HG02588 (cell line): ENCODE data around the gene PAK5.
"Not testable (repeated sequence)": the region's sequence is repeated elsewhere in the genome, so short reads cannot be mapped to it uniquely, and the experiment has no call there.

Experiments used
- ATAC-seq: cut with Tn5 transposase; IDR thresholded peaks from one replicate; pipeline ENCODE4 v1.9.1; 2021; ENCODE audit warnings: mild to moderate bottlenecking, moderate library complexity; ENCODE audit not compliant: unreplicated experiment

PAK5 gene

DNA sequence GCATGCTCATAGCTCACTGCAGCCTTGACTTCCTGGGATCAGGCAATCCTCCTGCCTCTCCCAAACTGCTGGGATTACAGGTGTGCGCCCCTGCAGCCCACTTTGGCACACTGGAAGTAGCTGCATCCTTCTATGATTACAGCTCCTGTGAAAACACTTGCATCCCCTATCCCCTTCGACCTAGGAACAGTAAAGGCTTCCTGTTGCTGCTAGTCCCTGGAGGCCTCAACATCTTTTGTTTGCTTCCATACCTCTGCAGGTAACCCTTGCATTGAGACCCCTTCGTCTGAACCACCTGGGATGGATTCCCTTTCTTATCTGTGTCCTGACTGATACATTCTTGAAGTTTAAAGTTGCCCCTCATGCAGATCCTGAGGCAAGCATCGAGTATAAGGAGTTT is 152.4 kb downstream of the PAK5 start:
- ATAC-seq = no peak

DNA sequence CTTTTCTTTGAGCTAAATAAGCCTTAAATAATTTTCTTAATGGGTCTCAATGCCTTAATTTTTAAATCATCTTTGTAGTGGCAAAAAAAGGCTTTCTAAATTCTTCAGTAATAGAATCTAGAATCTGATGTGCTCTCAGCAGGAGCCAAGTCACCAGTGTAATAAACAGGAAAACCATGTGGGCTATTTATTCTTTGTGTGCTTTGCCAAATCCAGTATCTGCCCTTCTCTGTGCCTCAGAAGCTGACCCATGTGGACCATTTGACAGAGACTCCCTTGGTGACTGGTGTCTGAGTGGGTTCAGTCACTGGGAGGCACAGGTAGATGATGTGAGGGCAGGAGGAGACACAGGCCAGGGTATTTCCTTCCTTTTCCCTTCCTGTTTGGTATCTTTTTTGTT is 152.9 kb downstream of the PAK5 start:
- ATAC-seq = no peak

DNA sequence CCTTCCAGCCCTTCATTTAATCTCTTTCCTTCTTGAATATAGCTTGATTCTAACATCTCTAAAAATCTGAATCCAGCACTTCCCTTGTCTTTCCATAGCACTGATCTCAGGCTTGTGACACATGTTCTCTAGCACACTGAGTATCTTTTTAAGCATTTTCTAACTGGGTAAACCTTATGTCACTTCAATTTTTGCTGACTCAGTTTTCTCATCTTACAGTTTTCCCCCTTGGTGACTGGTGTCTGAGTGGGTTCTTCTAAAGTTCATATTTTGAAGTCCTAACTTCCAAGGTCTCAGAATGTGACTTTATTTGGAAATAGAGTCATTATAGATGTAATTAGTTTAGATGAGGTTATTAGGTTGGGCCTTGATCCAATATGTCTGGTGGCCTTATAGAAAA is 153.9 kb downstream of the PAK5 start:
- no peak for ATAC-seq

DNA sequence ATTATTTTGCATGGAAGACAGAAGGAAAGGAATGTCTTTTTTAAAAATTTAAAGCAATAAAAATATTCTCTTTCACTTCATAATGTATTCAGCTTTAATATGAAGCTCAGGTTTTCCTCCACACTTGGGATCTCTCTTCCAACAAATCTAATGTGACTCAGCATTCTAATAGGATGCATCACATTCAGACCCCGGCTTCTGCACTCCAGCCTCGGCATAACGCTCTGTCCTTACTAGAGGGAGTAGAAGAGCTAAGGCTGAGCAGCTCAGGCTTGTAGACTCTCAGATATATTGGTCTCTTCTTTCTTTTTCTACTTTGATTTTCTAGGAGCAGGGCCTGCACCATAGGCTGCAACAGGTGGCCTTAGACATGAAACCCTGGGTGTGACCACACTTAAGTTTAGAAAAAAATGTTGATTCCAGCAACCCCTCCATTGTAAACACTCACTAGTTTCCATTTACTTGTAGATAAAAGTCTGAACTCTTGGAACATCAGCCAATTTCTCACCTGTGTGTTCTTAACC is 161.7 kb downstream of the PAK5 start:
- ATAC-seq = no peak

DNA sequence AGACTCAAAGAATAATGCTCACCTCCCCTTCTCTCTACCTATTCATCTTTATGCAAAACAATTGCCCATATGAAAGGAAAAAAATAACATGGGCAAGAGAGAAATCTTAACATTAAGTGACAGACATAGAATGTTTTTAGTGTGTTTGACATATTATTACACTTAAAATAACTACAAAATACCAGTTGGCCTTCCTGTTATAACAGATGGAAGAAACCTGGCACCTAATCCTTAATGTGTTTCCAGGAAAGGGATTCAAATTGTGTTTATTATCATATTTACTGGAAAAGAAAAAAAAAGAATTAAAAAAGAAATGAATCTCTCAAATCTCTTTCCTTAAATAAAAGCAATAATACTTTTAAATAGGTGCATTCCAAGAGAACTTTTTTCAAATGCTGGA is 165.9 kb downstream of the PAK5 start:
- no peak for ATAC-seq

DNA sequence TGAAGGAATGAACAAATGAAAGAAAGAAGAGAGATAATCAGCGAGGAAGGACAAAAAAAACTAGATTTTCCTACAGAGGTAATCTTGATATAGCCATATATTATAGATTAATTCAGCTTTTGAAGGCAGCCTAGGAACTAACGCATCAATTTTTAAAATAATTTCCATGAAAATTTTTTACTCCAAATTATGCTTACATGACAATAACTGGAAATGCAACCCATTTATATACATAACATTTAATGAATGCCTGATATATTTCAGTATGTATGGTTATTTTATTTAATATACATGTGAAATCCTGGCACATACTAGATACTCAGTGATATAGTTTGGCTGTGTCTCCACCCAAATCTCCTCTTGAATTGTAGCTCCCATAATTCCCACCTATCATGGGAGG is 166.8 kb downstream of the PAK5 start:
- ATAC-seq = no peak

DNA sequence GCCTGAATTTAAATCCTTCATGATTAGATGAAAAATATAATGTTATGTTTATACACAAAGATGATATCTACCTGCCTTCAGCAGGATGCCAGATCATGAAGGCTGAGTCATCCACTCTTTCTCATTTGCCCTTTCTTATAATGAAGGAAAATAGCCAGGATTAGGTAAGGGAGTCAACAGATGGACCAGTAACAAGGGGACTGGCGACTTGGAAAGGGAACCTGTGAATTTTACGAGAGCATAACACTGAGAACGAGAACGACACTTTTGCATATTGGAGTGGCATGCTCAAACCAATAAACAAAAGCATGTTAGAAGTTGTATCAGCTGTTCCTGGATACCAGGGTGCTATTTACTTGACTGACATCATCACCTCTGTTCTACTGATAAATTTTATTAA is 170.5 kb downstream of the PAK5 start:
- ATAC-seq = no peak

DNA sequence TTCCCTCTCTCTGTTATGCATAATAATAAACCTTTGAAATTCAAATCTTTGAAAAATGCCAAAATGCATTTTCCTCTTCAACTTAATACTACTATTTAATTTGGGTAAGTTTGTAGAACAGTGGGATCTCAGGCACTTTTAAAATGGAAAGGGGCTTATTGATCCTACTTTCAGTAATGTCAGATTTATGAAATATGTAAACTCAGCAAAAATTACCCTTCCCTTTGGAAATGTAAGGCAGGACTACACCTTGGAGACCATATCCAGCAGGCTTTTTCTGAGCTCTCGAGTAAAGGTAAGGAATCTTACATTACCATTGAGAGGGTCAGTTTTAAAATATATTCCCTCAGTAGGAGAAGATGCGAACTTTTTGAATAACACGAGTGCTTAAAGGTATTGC is 175.5 kb downstream of the PAK5 start:
- no peak for ATAC-seq

DNA sequence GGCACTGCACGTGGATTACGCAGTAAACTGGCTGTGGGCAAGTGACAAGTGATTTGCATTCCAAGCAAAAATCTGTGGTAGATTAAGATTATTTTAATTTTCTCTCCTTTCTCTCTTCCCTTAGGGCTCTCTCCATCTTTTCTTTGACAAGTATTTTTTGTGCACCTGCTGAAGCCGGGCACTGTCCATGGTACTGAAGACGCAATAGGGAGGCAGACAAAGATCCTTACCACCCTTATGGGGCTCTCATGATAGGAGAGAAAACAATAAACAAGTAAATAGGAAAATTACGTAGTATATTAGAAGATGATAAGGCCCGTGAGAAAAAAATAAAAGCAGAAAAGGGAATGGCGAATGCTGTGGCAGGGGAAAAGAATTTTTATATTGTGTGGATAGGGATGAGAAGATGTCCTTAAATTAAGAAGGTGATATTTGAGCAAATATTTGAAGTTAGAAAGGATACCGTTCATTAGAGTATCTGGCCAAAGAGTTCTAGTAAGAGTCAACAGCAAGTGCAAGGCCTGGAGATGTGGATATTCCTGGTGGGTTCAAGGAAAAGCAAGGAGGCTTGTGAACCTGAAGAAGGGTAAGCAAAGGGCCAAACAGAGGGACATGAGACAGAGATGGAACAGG is 178.5 kb downstream of the PAK5 start:
- no peak for ATAC-seq

DNA sequence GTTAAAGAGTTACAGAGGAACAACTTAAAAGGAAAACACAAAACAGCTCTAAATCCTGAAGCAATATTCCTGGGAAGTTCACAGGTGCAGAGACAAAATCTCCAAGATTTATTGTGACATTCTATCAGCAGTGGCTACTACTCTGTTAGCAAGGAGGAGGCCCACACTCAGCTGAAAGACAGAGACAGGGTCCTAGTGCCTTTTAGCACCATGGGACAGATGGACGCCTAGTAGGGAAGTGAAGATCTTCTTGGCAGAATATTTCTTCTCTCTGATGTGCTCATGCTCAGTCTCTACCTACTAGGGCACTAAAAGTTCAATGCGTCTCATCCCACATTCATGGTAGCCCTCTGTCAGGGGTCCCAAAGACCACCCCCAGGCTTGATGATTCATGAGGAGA is 191.1 kb downstream of the PAK5 start:
- ATAC-seq = no peak

DNA sequence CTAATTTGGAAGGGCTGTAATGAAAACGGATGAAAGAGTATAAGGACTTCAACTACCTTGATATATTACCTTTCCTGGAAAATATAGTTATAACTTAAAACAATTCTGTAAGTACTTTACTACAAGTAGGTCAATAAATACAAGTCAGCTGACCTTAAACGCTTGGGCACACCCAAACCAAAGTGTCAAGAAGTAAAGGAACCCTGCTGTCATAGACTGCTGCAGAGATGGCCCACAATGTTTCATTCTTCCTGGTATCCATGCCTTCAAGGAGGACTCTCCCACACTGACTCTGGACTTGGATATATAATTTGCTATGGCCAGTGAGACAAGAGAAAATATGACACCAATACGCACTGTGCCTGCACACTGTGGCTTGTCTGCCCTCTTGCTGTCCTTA is 192.5 kb downstream of the PAK5 start:
- no peak for ATAC-seq

DNA sequence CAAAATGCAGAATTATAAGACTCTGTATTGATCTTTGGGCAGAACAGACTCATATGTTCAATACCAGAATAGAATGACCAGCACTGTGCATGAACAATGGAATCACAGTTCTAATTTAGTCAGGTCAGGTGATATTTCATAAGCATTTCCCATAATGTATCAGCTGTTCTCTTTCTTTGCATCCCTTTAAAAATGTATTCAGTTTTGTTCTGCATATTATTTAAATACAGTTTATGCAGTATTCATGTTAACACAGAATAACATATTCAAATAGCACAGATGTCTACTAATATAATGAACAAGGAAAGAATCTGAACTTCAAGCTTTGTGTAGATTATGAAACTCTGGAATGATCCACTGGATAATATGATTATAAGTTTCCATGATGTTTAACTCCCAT is 196.0 kb downstream of the PAK5 start:
- no peak for ATAC-seq

DNA sequence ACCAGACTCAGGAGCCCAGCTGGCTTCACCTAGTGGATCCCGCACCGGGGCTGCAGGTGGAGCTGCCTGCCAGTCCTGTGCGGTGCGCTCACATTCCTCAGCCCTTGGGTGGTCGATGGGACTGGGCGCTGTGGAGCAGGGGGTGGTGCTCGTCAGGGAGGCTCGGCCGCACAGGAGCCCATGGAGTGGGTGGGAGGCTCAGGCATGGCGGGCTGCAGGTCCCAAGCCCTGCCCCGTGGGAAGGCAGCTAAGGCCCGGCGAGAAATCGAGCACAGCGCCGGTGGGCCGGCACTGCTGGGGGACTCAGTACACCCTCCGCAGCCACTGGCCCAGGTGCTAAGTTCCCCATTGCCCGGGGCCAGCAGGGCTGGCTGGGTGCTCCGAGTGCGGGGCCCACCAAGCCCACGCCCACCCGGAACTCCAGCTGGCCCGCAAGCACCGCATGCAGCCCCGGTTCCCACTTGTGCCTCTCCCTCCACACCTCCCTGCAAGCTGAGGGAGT is 197.3 kb downstream of the PAK5 start:
- not testable (repeated sequence) for ATAC-seq

DNA sequence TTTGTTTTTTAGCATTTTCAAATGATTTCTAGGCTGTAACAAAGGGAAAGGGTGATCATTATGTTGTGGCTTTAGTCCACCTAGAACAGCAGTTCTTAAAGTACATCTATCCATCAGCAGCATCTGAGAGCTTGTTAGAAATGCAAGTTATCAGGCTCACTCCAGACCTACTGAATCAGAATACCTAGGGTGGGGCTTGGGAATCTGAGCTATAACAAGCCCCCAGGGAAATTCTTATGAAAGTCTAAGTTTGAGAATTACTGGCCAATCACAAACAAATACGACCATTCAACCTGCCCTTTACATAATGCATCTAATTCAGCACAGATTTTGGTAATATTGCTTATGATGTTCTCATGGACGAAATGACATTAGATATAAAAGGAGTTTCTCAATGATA is 201.0 kb downstream of the PAK5 start:
- ATAC-seq = no peak

DNA sequence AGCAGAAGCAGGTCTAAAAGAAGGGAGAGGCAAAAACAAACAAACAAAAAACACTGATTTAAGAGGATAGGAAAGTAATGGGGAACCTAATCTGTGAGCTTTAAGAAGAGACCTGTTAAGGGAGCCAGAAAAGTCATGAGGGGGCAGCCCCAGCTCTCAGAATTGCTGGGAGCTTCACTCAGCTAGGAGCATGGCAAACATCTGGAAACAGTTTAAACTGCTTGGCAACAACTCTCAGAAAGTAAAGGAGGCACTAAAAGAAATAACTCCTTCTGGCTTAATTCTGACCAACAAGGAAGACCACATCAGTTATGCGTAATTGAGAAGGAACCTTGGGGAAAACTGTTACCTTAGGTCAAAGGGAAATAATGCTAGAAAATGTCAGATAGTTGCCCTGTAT is 203.1 kb downstream of the PAK5 start:
- no peak for ATAC-seq

DNA sequence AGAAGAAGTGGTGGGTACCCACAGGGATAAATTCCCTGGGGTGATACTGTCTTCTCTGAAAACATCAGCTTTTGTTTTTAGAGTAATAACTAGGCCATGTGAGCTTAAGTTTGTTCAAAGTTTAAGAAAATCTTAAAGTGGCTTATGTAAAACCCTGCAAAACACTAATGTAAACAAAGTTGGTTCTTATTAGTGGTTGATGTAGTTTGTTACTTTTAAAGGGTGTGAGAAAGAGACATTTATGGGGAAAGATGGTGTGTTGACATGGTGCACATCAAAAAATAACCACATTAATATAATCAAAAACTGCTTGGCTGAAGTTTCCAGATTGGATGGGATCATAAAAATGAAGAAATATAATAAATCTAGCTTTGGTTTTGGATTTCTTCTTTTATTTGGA is 204.5 kb downstream of the PAK5 start:
- ATAC-seq = no peak

DNA sequence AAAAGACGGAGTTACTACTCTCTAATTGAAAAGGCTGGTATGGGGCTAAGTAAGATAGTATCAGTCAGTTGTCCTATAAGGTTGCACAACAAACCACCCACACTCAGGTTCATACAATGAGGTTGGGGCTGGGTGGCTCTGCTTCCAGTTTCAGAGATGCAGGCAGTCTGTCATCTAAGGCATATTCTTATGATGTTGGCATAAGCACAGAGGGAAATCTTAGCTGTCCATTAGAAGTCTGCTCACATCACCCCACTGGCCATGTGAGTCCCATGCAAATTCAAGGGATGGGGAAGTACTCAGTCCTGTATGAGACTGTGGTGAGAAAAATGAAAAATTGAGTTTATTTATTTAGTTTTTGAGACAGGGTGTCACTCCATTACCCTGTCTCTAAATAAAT is 205.9 kb downstream of the PAK5 start:
- no peak for ATAC-seq

DNA sequence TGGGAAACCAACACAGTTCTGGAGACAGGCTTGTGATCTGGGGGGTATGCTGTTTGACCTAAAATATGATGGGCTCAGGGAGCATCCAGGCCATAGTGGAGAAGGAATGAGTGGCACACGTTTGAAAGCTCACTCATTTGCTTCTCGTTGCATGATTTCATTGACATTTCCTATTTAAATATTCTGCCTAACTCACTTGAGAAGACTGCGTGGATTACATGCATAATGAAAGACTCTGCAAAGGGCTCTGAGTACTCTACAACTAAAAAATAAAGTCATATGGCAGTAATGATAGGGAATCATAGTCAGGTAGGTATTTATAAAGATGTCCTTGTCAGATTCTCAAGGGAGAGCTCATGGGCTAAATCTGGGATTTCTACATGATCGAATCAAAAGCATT is 206.6 kb downstream of the PAK5 start:
- ATAC-seq = no peak

DNA sequence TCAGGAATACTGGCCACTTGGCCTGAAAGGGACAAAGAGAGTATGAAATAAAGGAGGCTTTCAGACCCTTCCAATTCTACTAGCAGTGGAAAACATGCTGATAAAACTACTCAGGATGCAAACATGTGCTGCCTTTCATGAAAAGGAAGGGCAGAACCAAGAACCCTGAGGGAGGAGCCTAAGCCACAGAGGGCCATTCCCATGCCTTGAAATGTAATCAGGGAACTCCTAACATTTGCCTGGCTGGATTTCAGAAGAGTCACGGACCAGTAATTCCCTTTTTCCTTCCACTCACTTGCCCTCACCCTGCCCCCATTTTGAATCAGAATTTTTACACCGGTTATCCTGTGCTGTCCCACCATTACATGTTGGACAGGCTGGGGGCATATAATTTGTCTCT is 208.3 kb downstream of the PAK5 start:
- no peak for ATAC-seq

DNA sequence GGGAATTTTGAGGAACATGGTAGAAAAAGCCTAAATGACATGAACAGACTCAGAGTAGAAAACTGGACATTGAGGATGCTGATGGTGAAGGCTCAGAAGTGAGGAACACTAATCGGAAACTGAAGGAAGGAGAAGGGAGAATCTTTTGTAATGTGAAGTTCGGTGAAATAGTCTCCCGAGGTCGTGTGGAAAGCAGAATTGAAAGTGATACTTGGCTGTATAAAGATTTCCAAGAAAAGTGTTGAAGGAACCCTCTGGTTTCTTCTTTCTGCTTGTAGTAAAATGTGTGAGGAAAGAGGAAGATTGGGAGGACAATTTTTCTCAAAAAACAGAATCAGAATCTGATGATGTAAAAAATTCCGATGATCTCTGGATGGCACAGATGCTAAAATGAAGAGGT is 209.0 kb downstream of the PAK5 start:
- no peak for ATAC-seq

DNA sequence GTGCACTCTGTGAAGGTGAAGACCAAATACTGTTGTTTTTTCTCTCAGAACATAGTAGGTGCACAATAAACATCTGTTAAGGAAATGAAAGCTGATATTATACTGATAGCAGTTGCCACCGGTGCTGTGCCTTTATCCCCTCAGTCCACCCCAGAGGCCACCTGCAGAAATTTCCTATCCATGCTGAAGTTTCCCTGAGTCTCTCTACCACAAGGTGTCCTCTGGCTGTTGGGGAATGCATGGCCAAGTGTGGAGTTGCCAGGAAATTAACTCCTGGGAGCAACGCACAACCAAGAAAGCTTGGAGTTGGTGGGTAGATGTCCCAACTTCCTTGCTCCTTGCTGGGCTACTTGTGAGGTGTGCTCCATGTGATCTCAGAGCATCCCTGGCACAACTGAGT is 210.3 kb downstream of the PAK5 start:
- no peak for ATAC-seq

DNA sequence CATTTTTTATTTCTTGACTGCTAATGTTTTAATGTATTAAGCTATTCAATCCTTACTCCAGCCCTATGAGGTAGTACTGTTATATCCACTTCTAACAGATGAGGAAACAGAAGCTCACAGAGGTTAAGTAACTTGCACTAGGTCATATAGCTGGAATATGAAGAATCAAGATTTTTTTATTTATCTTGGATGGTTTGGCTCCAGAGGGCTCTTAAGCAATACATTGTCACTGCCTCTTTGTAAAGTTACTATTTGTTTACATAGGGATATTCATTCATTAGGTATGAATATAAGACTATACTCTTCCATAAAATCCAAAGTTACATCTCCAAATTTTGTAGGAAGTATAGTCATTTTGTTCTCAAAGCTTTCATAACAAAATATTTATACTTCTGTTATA is 210.7 kb downstream of the PAK5 start:
- ATAC-seq = no peak

DNA sequence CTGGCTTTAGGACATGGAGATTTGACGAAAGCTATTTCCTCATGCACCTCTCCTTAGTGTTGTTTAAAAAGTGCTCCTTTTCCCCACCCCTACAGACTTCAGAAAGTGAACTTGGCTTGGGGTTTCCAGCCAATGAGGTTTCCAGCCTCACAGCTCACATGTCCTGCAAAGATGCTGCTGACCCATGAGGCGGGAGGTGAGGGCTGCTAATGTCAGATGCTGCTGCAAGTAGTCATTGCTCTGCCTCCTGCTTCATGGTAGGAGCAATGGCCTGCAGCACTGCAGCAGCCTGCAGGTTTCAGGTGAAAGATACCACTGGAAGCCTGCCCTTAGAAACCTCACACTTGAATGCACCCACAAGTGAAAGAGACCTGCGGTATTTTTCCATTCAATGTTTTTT is 211.7 kb downstream of the PAK5 start:
- no peak for ATAC-seq
